SJCRH30 (cell line): ENCODE data around the gene NANOS1. TPM values are rescaled to one million over a fixed set of nuclear protein-coding genes. Genes with fewer than 3 reads are reported as not detected.

Source experiments
- DNase-seq, 2 experiments: peaks; one replicate each; pipeline ENCODE4 v3.0.0-alpha.2; 2015 to 2020
- H3K27ac ChIP-seq: fragments of 250-450 bp; sonication (Bioruptor Pico); 2 replicates; pipeline ENCODE4 v1.5.1; 2020; ENCODE audit warnings: mild to moderate bottlenecking, moderate library complexity
- H3K27me3 ChIP-seq: fragments of 250-450 bp; sonication (Bioruptor Pico); 2 replicates; pipeline ENCODE4 v1.5.1; 2020; ENCODE audit warnings: mild to moderate bottlenecking, moderate library complexity
- H3K36me3 ChIP-seq: fragments of 250-450 bp; sonication (Bioruptor Pico); 2 replicates; pipeline ENCODE4 v1.5.1; 2020; ENCODE audit warnings: mild to moderate bottlenecking, moderate library complexity
- H3K4me1 ChIP-seq: fragments of 250-450 bp; sonication (Bioruptor Pico); 2 replicates; pipeline ENCODE4 v1.5.1; 2020; ENCODE audit warnings: mild to moderate bottlenecking, moderate library complexity
- H3K4me3 ChIP-seq: fragments of 250-450 bp; sonication (Bioruptor Pico); 2 replicates; pipeline ENCODE4 v1.5.1; 2020; ENCODE audit warnings: mild to moderate bottlenecking, moderate library complexity
- H3K9me3 ChIP-seq: fragments of 250-450 bp; sonication (Bioruptor Pico); replicated peaks from 2 replicates; pipeline ENCODE4 v1.5.1; 2020; ENCODE audit warnings: mild to moderate bottlenecking, moderate library complexity
- total RNA-seq: library from RNA; depleted of rRNA; stranded (reverse); fragments of >200 nt; shearing (Covaris generic); gene quantifications from 2 replicates; pipeline ENCODE4 v1.2.3, GENCODE V29; 2014; rRNA removed

NANOS1 gene, protein sequence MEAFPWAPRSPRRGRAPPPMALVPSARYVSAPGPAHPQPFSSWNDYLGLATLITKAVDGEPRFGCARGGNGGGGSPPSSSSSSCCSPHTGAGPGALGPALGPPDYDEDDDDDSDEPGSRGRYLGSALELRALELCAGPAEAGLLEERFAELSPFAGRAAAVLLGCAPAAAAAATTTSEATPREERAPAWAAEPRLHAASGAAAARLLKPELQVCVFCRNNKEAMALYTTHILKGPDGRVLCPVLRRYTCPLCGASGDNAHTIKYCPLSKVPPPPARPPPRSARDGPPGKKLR
- total RNA-seq = 54.2 and 59.4 TPM in 2 replicates

DNA sequence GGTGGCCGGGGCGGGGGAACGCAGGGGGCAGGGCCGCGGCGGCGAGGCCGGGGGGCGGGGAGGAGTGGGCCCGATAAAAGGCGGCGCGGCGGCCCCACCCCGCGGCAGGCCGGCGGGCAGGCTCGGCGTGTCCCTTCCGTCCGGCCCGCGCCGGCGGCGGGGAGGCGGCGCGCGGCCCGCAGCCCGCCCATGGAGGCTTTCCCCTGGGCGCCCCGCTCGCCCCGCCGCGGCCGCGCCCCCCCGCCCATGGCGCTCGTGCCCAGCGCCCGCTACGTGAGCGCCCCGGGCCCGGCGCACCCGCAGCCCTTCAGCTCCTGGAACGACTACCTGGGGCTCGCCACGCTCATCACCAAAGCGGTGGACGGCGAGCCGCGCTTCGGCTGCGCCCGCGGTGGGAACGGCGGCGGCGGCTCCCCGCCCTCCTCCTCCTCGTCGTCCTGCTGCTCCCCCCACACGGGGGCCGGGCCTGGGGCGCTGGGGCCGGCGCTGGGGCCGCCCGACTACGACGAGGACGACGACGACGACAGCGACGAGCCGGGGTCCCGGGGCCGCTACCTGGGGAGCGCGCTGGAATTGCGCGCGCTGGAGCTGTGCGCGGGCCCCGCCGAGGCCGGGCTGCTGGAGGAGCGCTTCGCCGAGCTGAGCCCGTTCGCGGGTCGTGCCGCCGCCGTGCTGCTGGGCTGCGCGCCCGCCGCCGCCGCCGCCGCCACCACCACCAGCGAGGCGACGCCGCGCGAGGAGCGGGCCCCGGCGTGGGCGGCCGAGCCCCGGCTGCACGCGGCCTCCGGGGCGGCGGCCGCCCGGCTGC is at the start of gene NANOS1:
Gene NANOS1, plus strand, starts transcription at position 102 of the 808 bp plus-strand sequence. Its CDS starts 88 bp downstream, at position 190.
- Histone ChIP-seq H3K4me3 (peak within 1 kb of the TSS; percentile 90), H3K36me3 (peaks cover 33% of the 10 kb centered on the region), H3K27me3 (no peaks in the 10 kb centered on the region), H3K4me1 (peaks cover 30% of the 10 kb centered on the region), H3K27ac (peak within 1 kb of the TSS; percentile 47; the same call in 1 of the 2 replicates), H3K9me3 (no peaks in the 10 kb centered on the region)
- DNase-seq = no peak

DNA sequence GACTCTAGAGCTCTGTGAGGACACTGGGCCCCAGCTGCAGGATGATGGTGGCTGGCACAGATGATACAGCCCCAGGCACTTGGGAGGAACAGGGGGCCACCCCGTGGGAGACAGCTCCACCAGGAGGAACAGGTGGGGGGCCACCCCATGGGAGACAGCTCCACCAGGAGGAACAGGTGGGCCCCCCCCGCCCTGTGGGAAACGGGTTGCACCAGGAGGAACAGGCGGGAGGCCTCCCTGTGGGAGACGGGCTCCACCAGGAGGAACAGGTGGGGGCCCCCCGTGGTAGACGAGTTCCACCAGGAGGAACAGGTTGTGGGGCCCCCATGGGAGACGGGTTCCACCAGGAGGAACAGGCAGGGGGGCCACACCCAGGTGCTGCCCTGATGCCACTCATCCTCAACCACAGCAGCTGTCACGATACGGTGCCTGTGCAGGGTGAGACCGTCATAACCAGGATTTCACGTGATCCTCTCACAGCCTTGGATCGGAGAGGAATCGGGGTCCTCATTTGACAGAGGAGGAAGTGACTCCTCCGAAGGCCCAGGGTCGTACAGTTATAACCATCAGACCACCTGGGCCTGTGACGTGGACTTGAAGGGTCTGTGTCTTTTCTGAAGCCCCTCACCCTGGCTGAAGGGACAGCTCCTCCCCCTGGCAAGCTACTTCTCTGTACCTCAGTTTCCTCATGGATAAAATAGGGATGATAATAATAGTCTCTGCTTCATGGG is 49.2 kb upstream of the NANOS1 start:
- Histone ChIP-seq H3K36me3 (no peaks in the 10 kb centered on the region), H3K4me1 (peaks cover 34% of the 10 kb centered on the region), H3K4me3 (no peak overlapping the region), H3K27ac (peak overlapping the region; percentile 32), H3K9me3 (no peaks in the 10 kb centered on the region), H3K27me3 (no peaks in the 10 kb centered on the region)
- DNase-seq = peak; percentile 89

DNA sequence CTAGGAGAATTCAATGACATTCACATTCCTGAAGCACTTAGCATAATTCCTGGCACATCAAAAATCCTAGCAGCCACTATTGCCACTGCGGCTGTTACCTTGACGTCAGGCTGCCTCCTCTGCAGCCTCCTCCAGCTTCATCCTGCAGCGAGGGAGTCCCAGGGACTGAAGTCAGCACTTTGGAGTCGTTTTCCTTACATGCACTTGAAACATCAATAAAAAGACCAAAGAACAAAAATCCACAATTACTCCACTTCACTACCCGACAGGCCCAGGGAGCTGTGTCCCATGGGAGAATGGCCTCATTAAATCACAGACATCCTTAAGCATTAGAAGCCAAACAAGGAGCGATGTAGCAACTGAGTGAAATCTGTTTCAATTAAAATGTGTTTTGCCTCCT is 48.6 kb upstream of the NANOS1 start:
- H3K36me3 ChIP-seq = no peaks in the 10 kb centered on the region
- H3K4me1 ChIP-seq = peaks cover 34% of the 10 kb centered on the region
- H3K27me3 ChIP-seq = no peaks in the 10 kb centered on the region
- peak in 1 of 2 experiments; percentile 50 for DNase-seq
- H3K27ac ChIP-seq = peak overlapping the region; percentile 32
- H3K4me3 ChIP-seq = no peak overlapping the region
- H3K9me3 ChIP-seq = peaks cover 4% of the 10 kb centered on the region; the same call in 1 of the 2 replicates

DNA sequence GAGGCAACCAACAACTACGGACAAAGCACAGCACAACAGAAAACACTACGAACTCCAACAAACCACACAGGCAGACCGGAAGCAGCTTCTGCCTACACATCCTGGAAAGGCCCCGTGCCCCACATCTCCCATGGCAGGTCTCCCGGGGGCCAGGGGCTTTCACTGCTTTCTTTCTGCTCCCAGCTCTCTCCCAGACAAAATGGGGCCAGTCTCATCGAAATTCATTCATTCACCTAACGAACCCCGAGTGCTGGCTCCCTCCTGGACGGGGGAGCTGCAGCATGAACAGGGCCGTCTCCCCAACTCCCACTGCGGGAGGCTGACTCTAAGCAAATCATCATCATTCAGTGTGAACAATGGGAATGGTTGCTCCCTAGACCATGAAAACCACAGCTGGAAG is 47.6 kb upstream of the NANOS1 start:
- Histone ChIP-seq H3K27ac (no peak overlapping the region), H3K27me3 (no peaks in the 10 kb centered on the region), H3K4me1 (peaks cover 34% of the 10 kb centered on the region), H3K4me3 (no peak overlapping the region), H3K9me3 (peaks cover 7% of the 10 kb centered on the region; the same call in 1 of the 2 replicates), H3K36me3 (no peaks in the 10 kb centered on the region)
- DNase-seq = no peak

DNA sequence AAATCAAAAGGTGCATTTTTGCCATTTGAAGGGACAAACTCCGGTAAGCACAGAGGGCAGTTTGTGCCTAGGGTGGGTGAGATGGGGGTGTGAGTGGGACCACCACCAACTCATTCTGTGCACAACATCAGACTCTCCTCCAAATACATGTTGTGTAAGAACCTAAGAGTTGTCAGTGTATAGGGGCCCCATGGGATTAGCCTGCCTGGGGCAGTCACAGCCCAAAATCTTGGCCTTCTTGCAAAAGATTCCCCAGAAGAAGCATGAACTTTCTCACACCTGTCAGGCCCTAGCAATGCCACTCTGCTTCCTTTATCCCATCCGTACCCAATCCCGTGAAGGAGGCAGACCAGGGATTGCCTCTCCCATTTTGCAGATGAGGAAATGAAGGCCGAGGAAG is 47.1 kb upstream of the NANOS1 start:
- no peak overlapping the region for H3K4me3 ChIP-seq
- no peak for DNase-seq
- H3K36me3 ChIP-seq = no peaks in the 10 kb centered on the region

DNA sequence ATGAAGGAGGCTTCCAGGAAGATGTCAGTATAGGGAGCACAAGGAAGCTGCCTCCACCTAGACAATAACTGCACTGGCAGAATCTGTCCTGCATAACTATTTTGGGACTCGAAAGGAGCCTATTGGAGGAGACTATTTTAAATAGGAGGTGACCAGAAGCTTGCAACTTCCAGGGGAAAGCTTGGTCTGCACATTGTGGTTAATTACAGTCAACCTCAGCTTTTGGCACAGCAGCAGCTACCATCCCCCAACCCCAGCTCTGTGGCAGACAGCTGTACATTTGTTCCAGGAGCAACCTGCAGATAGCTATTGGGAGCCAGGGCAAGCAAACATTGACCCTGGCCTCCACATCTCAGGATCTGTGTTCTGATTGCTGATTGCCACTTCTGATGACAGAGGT is 46.3 kb upstream of the NANOS1 start:
- no peaks in the 10 kb centered on the region for H3K36me3 ChIP-seq
- no peak overlapping the region for H3K4me3 ChIP-seq
- H3K4me1 ChIP-seq = peaks cover 34% of the 10 kb centered on the region
- H3K27ac ChIP-seq = no peak overlapping the region
- H3K9me3 ChIP-seq = peaks cover 7% of the 10 kb centered on the region; the same call in 1 of the 2 replicates
- no peaks in the 10 kb centered on the region for H3K27me3 ChIP-seq
- peak; percentile 71 to 84 for DNase-seq

More for the DNA sequence above, 47.1 kb upstream of the NANOS1 start:
- Histone ChIP-seq H3K9me3 (peaks cover 7% of the 10 kb centered on the region; the same call in 1 of the 2 replicates), H3K27ac (no peak overlapping the region), H3K27me3 (no peaks in the 10 kb centered on the region), H3K4me1 (peaks cover 34% of the 10 kb centered on the region)

DNA sequence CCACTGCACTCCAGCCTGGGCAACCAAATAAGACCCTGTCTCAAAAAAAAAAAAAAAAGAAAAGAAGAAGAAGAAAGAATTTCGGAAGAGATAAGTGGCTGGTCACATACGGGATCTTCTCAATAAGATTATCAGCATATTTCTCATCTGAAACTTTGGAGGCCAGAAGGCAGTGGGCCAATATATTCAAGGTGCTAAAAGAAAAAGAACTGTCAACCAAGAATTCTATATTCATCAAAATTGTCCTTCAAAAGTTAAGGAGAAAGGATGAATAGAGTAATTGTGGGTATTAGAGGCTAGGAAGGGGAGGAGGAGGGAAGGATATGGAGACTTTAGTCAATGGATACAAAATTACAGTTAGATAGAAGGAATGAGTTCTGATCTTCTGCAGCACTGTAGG is 43.9 kb upstream of the NANOS1 start:
- H3K36me3 ChIP-seq = no peaks in the 10 kb centered on the region
- no peak overlapping the region for H3K4me3 ChIP-seq
- peaks cover 7% of the 10 kb centered on the region; the same call in 1 of the 2 replicates for H3K9me3 ChIP-seq
- H3K4me1 ChIP-seq = peaks cover 18% of the 10 kb centered on the region
- H3K27me3 ChIP-seq = no peaks in the 10 kb centered on the region
- no peak for DNase-seq
- no peak overlapping the region for H3K27ac ChIP-seq

DNA sequence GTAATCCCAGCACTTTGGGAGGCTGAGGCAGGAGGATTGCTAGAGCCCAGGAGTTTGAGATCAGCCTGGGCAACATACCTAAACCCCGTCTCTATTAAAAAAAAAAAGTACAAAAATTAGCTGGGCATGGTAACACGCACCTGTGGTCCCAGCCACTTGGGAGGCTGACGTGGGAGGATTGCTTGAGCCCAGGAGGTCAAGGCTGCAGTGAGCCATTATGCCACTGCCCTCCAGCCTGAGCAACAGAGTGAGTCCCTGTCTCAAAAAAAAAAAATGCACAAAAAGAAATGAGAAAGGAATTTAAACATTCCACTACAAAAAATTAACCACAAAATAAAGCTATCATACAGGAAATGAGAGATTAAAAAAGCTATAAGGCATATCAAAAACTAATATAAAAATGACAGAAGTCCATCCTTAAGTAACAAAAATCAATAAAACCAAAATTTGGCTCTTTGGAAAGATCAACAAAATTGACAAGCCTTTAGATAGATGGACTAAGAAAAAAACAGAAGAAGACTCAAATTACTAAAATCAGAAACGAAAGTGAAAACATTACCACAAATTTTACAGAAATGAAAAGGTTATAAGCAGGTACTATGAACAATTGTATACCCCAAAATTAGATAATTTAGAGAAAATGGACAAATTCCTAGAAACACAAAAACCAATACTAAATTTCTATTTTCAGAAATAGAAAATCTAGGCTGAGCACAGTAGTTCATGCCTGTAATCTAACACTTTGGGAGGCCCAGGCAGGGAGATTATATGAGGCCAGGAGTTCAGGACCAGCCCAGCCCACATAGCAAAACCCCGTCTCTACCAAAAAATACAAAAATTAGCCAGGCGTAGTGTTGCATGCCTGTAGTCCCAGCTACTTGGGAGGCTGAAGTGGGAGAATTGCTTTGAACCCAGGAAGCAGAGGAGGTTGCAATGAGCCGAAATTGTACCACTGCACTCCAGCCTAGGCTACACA is 42.4 kb upstream of the NANOS1 start:
- no peak for DNase-seq

DNA sequence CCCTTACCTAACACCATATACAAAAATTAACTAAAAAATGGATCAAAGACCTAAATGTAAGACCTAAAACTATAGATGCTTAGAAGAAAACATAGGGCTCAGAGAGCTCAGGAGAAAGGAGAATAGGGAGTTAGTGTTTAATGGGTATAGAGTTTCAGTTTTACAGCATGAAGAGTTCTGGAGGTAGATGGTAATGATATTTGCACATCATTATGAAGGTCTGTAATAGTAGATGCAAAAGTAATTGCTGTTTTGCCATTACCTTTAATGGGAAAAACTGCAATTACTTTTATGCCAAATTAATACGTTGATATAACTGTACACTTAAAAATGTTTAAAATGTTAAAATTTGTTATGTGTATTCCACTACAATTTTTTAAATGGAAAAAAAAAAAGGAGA is 39.2 kb upstream of the NANOS1 start:
- Histone ChIP-seq H3K9me3 (peaks cover 7% of the 10 kb centered on the region; the same call in 1 of the 2 replicates), H3K36me3 (no peaks in the 10 kb centered on the region), H3K27ac (no peak overlapping the region), H3K4me3 (no peak overlapping the region), H3K27me3 (no peaks in the 10 kb centered on the region), H3K4me1 (peaks cover 12% of the 10 kb centered on the region)
- DNase-seq = no peak

More for the DNA sequence above, 42.4 kb upstream of the NANOS1 start:
- Histone ChIP-seq H3K4me1 (peaks cover 25% of the 10 kb centered on the region), H3K27me3 (no peaks in the 10 kb centered on the region), H3K4me3 (no peak overlapping the region), H3K36me3 (no peaks in the 10 kb centered on the region), H3K27ac (no peak overlapping the region), H3K9me3 (peaks cover 7% of the 10 kb centered on the region; the same call in 1 of the 2 replicates)

DNA sequence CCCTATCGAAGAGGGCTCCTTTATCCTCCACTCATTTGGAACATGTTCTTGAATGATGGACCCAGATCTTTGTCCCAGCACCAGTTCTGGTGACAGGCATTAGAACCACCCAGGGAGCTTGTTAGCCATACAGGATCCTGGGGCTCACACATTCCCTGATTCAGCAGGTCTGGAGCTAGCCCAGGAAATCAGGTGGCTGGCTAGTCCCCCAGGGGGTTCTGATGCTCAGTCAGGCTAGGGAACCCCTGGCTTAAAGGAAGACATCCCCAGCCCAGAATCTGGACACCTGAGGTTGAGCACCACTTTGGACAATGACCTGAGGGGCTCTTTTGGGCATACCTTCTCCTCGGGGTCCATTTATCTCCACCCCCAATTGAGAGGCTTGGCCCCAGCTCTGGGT is 37.0 kb upstream of the NANOS1 start:
- Histone ChIP-seq H3K36me3 (no peaks in the 10 kb centered on the region), H3K27me3 (no peaks in the 10 kb centered on the region), H3K27ac (no peak overlapping the region), H3K4me1 (peaks cover 12% of the 10 kb centered on the region), H3K4me3 (no peak overlapping the region), H3K9me3 (no peaks in the 10 kb centered on the region)
- no peak for DNase-seq

DNA sequence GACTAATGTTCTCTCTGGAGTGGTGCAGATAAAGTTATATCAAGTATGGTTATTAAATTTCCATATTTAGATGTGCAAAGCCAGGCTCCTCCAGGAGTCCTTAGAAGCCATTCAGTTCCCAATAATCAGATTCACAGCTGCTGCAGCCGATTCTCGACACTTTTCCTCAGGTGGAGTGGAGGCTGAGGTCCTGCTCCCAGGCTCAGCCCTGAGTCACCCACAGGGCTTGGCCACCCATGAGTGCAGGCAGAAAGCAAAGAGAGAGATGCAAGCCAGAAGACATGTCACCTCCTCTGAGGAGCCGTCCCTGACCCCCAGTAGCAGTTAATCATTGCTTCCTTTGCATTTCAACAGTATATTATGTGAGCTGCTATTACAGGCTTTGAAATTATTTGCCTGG is 36.3 kb upstream of the NANOS1 start:
- H3K27me3 ChIP-seq = no peaks in the 10 kb centered on the region
- no peaks in the 10 kb centered on the region for H3K36me3 ChIP-seq
- H3K4me3 ChIP-seq = no peak overlapping the region
- no peaks in the 10 kb centered on the region for H3K9me3 ChIP-seq
- no peak for DNase-seq
- peaks cover 12% of the 10 kb centered on the region for H3K4me1 ChIP-seq
- no peak overlapping the region for H3K27ac ChIP-seq

DNA sequence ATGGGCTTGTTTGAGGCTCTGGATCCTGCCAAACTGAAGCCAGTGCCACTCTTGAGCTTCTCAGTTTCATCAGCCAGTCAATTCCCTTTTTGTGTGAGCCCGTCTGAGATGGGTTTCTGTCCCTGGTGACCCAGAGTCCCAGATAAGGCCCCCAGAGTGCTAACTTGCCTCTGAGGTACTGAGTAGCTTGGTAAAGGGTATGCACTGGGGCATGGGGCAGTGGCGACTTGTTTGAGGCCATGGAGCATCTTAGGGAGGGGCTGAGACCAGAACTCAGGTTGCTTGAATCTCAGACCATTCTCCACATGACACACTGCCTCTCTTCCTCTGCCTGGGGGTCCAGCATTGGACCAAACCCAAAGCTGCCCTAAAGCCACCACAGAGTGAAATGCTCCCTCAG is 35.2 kb upstream of the NANOS1 start:
- H3K27ac ChIP-seq = no peak overlapping the region
- H3K4me1 ChIP-seq = peaks cover 12% of the 10 kb centered on the region
- no peaks in the 10 kb centered on the region for H3K9me3 ChIP-seq
- H3K36me3 ChIP-seq = no peaks in the 10 kb centered on the region
- no peak for DNase-seq
- no peak overlapping the region for H3K4me3 ChIP-seq
- H3K27me3 ChIP-seq = no peaks in the 10 kb centered on the region

DNA sequence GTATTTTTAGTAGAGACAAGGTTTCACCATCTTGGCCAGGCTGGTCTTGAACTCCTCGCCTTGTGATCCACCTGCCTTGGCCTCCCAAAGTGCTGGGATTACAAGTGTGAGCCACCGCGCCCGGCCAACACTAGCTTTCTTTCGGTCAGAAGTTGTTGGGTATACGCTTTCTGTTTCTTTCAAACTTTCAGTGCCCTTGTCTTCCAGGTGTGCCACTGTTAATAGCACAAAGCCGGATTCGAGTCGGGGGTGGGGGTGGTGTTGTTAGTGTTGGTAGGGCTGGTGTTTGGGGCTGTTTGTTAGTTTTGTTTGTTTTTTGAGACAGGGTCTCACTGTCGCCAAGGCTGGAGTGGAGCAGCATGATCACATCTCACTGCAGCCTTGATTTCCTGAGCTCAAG is 33.8 kb upstream of the NANOS1 start:
- H3K9me3 ChIP-seq = no peaks in the 10 kb centered on the region
- no peaks in the 10 kb centered on the region for H3K36me3 ChIP-seq
- no peak overlapping the region for H3K27ac ChIP-seq
- H3K27me3 ChIP-seq = no peaks in the 10 kb centered on the region
- H3K4me3 ChIP-seq = no peak overlapping the region
- peaks cover 12% of the 10 kb centered on the region for H3K4me1 ChIP-seq
- no peak for DNase-seq

DNA sequence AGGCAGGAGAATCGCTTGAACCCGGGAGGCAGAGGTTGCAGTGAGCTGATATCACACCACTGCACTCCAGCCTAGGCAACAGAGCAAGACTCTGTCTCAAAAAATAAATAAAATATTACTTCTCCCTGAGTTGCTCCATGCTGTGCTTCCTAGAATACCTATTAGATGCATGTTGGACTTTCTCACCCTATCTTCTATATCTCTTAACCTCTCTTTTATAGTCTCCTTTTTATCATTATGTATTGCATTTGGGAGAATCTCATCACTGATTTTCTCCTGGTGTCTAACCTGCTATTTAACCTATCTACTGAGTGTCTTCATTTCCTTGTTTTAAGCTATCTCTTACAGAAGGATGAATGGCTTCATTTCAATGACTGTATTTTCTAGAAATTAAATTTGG is 32.1 kb upstream of the NANOS1 start:
- Histone ChIP-seq H3K27ac (no peak overlapping the region), H3K4me1 (peaks cover 3% of the 10 kb centered on the region; the same call in 1 of the 2 replicates), H3K4me3 (no peak overlapping the region), H3K27me3 (no peaks in the 10 kb centered on the region), H3K9me3 (no peaks in the 10 kb centered on the region), H3K36me3 (no peaks in the 10 kb centered on the region)
- DNase-seq = no peak
